ENCODE data around the gene SCN5A. TPM values are rescaled to one million over a fixed set of nuclear protein-coding genes. Genes with fewer than 3 reads are reported as not detected.

The SCN5A gene
- total RNA-seq, 1 donor from 2014 or later, result 0.58 TPM

DNA sequence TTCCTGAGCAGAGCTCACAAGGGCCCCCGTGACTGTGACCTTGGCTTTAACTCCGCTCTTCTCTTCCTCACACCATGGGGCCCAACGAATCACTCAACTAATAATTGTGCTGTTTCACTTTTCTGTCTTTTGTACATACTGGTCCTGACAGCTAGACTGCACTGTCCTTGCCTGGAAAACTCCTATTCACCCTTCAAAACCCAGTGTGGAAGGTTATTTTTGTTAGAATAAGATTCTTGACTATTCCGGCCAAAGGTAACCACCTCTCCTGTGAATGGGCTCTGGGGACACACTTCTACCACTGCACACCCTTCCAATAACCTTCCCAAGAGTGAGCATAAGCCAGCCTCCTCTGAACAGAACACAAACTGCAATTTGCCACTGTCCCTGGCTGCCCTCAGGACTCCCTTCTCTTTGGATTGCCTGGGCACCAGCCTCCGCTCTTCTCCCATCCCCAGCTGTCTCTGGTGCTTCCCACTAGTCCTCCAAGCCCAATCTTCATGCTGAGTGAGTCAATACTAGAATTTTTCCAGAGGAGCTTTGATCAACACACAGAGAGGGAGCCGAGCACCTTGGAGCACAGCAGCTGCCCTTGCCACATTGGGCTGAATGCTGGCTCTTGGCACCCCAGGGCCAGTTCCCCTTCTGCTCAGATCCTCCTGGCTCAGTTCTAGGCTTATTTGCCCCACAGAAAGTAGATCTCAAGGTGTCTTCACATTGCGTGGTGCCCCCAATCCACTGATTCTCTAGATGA, 2.1 kb downstream of the SCN5A start:
- DNase-seq (ENCODE audit: low spot score), result peak; percentile 81

DNA sequence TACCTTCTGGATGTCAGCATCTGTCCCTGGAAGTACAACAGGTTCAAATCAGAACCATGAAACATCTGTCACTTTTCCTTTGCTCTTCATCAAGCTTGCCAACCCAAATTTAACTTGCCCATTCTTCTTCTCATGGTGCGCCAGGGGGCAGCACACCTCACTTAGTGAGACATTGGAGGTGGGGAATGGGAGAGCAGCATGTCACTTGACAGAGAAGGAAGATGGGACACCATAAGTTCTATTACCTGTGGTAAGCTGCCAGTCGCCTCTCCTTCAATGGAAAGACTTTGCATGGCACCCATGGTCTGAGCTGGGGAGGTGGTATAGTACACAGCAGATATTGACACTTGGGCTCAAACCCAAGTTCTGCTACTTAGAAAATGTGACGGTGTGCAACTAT, 2.9 kb downstream of the SCN5A start:
- peak; percentile 12 for DNase-seq (ENCODE audit: low spot score)

DNA sequence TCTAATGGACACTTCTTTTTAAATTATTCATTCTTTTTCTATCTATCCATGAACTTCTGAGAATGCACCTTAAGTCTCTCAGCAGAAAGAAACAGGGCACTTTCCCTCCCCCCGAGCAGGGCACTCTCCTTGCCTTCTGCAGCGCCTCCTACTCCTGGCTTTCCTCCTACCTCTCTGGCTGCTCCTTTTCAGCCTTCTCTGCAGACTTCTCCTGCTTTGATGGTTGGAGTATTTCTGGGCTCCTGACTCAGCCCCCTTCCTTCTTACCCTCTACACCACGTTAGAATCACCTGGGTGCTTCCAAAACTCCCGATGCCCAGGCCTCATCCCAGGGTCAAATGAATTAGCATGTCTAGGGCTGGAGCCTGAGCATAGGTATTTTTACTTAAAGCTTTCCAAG, 3.4 kb downstream of the SCN5A start:
- DNase-seq (ENCODE audit: low spot score), result peak; percentile 6

DNA sequence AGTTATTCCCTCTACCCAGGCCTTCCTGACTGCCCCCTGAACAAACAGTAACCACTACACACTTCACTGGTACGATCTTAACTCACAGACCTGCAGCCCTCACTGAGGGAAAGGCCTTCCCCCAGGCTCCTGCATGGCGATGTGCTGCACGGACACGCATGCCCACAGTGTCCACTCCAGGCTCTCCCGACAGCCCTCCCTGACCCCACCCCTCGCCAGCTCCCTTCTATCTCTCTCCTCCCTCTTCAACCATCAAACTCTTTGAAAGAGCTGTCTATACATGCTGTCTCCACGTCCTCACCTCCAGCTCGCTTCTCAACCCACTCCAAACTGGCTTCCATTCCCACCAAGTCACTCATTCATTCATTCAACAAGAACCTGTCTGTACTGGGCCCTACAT, 3.9 kb downstream of the SCN5A start:
- DNase-seq (ENCODE audit: low spot score), result peak; percentile 81

DNA sequence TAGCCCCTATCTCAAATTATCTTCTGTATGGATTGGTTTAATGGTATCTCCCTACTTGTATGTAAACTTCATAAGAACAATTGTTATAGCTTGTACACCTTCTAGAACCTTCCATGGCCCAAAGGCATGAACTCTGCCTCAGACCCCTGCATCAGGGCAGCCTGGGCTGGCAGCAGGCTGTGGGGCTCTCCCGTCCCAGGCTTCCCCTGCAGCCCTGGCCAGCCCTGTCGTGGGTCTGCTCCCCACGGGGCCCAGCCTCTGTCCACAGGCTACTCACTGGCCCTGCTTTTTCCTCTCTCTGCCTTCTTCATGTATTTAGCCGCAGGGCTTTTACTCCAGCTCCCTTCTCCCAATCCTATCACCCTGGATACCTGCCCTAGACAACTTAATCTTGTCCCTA, 4.4 kb downstream of the SCN5A start:
- DNase-seq (ENCODE audit: low spot score), result peak; percentile 47

DNA sequence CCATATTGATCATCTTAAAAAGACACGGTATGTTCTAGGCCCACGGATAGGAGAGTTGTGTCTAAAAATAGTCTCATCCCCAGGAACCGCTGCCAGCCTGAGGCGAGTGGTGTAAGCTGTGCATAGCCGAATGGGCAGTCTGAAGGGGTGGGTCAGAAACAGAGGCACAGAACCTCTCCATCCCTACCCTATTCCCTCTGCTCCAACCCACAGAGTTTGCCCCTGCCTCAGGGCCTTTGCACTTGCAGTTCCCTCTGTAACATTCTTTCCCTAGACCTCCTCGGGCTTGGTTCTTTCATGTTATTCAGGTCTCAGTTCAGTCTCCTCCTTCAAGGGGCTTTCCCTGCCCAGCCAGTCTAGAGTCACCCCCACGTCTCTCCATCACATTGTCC, 4.8 kb downstream of the SCN5A start:
- no peak for DNase-seq (ENCODE audit: low spot score)

DNA sequence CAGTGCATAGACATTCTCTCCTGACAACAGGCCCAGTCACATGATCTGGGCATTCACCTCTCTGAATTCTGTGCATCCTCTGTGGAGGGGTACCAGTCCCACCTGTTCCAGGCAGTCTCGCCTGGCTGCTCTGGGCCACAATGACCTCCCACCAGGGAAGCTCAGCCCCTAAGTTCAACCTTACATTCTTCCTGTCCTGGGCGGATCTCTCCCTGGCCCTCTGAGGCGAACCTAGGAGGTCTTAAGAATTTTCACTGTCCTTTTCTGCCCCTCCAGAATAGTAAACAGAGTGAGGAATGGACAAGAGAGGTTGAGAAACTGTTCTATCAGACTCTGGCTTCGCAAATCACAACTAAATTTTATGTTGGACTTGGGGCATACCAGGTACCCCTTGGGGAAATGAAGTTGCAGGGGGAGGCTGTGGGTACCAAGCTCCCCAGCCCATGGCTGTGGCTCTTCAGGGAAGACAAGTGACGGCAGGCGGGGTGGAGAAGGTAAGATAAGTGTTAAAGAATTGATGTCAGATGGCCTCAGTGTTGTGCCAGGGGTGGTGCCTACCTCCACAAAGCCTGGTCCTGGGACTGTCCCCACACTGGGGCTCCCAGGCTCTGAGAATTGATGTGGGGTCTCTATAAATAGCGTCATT, 5.3 kb downstream of the SCN5A start:
- DNase-seq (ENCODE audit: low spot score), result peak; percentile 35

DNA sequence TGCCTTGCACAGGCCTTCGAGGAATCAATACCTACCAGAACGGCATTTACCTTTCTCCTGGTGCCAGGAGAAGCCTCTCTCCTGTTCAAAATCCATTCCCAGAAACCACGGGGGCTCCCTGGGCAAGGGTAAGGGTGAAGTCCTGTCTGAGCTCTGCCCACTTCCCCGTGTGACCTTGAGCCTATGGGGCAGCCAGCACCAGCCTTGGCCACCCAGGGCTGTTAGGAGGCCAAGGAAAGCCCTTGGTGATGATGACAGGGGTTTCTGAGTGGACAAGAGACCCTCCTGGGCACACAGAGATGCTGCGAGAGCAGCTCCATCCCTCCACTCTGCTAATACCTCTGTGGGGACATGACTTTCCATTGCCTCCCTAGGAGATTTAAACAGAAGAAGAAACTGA, 5.9 kb downstream of the SCN5A start:
- DNase-seq (ENCODE audit: low spot score), result peak; percentile 53

DNA sequence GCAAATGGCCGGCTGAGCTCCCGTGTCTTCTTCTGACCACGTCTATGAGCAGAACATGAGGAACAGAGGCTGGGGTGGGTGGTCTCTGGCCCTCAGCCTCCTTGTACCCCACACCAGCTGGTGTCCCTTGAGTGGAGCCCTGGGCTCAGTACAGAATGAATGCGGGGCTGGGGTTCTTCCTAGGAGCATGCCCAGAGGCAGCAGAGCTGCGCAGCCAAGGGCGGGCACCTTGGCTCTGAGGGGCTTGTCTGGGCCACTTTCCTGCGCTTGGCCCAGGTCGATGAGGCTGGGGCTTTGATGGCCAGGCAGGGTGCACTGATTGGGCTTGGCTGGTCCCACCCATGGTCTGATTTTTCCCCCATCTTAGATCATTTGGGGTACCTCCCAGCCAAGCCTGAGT, 6.4 kb downstream of the SCN5A start:
- DNase-seq (ENCODE audit: low spot score), result peak; percentile 74

DNA sequence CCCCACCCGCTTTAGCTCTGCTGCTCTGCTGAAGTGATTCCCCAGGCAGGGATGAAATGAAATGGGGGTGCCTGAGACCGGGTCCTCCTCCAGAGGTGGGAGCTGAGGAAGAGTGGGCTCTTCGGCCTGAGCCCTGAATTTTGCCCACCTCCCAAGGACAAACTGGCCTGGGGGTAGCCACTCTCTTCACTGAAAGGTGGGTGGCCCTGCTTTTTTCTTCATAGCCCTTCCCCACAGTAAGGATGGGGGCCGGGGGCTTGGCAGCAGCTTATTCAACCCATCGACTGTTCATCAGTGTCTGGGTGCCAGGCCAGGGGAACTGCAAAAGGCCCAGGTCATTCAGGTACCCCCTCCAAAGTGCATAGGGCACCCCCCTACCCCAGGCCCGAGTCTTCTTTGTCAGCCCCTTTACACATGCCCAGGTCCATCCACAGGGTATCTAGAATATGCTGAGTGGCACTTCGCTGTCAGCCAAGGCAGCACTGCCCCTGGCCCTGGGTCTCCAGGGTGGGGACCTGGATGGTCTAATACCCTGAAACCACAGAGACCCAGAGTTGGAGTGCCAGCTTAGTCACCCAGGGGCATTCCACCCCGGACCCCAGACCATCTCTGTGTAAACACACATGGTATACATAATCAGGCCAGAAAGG, 7.9 kb downstream of the SCN5A start:
- peak; percentile 73 for DNase-seq (ENCODE audit: low spot score)

DNA sequence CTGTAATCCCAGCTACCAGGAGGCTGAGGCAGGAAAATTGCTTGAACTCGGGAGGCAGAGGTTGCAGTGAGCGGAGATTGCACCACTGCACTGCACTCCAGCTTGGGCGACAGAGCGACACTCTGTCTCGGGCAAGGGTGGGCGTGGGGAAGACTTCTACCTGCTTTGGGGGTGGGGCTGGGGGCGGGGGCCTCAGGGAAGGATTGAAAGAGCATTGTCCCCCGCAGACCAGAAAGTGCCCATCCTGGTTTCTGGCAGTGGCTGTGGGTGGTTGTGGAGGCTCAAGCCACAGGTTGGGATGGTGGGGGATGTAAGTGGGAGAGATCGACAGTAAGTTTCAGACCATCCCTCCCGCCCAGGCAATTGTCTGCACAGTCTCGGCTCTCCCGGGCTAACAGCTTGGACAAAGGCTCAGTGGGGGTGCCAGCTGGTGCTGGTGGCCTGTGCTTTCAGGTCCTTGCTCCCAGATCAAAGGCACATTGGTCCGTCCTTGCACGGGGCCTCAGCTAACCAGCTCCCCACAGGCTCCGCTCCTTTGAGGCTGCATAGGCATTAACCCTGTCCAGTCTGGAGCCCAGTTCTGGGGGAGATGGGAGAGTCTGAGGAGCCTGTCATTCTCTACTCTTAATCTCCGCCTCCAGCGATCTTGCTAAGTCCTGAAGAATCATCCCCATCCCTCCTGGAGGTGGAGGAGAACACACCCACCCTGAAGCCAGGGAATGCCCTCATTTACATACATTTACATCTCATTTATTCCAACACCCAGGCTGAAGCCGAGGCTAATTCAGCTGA, 8.6 kb downstream of the SCN5A start:
- peak; percentile 72 for DNase-seq (ENCODE audit: low spot score)

DNA sequence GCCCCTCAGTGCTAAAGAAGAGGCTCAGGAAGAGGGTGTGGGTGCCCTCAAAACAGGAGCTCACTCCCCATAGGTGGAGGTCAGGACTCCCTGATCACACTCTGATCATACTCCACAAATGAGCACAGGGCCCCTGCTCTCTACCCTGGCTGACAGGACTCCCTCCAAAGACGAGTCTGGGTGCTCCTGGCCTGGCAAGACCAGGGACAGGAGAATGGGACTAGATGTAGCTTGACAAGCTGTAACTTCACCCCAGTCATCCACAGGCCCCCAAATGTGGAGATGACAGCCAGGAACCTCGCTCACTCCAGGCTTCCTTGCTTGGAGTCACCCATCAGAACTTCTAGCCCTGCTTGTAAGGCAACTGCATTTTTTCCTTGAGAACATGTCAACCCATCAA, 11.1 kb downstream of the SCN5A start:
- DNase-seq (ENCODE audit: low spot score), result no peak

DNA sequence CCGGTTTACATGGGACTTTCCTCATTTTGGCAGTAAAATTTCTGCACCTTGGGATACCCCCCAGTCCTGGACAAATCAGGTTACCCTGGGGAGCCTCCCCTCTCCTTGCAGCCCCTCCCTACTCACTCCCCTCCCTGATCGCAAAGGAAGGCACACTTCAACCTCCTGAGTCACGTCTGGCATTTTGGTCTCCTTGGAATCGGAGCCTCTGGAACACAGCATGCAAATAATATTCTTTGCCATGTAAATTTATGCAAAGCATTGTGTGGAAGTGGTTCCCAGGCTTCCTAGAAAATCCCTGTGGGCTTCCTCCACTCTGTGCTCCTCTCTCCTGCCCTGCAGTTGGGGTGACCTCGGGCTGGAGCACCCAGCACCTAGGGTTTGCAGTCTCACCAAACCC, 11.6 kb downstream of the SCN5A start:
- no peak for DNase-seq (ENCODE audit: low spot score)

DNA sequence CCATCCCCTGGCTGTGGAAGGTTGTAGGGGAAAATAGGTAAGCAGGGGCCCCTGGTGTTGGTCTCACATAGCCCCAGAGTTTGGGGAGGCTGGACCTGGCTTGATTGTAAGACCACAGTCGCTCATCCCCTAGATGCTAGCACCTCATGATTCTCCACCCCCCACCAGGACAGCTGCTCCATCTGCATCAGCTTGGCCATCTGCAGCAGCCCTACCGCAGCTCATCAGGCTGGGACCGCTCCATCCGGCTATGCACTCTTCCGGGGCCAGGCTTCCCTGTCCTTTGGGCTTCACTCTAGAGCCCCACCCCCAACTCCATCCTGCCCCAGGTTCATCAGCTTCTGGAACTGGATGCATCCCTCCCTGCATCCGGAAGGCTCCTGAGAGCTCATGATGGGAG, 12.6 kb downstream of the SCN5A start:
- DNase-seq (ENCODE audit: low spot score), result no peak

DNA sequence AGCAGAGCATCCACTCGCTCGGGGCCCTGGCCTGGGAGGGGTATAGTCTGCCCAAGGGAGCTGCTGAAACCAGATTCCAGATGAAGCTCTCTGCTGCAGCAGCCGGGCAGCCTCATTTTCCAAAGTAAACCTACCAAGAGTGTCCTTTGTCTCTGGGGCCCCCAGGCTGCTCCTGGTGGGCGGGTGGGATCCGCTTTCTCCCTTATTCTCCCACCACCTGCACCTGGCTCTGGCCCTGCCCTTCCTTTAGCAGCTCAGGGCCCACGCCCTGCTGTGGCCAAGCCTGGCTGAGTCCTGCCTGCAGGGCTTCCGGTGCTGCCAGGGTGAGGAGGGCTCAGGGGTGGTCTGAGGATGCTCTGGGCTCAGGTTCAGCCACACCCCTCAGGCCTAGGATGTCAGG, 13.0 kb downstream of the SCN5A start:
- no peak for DNase-seq (ENCODE audit: low spot score)

DNA sequence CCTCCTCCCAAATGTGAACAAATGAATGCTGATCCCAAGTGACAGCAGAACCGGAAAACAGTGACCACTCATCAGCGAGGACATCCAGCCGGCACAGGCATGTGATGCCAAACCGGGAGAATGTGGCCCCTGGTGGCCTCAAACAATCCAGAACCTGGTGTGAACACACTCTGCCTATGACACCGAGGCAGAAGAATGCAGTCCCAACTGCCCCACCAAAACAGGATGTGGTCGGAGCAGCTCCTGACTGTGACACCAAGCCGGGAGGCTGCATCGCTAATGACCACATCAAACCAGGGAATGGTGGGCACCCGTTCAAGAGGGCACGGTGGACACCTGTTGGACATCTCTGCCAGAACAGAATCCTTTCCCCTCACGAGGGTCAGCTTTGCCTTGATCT, 15.4 kb downstream of the SCN5A start:
- DNase-seq (ENCODE audit: low spot score), result no peak

DNA sequence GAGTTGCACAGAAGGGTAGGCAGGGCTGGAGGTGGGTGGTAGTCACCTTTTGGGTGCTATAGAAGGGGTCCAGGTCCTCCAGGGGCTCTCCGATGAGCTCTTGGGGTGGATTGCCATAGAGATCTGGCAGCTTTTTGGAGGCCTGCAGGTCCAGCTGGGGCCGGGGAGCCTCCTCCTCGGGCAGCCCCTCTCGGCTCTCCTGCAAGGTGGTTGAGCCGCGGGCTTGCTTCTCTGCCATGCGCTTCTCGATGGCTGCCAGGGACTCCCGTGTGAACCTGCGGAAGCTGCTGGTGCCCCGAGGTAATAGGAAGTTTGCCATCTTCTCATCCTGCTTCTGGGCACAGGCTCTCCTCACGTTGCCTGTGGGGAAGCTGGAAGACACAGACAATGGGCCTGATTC, 16.5 kb downstream of the SCN5A start:
- DNase-seq (ENCODE audit: low spot score), result no peak

DNA sequence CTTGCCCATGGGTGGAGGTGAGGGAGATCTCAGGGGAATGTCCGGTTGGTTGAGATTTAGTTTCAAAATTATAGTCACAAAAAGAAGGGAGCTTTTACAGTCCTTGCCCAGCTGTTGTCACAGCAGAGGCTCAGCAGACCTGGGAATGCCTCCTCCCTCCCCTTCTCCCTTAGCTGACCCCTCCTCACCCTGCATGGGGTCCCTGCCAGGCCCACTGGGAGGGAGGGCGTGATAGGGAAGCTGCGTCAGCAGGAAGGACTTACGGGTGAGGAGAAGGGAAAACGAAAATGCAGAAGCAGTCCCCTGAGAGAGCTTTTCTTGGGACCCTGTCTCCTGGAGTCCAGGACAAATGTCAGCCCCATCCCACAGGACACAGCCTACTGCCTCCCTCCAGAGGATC, 18.9 kb downstream of the SCN5A start:
- no peak for DNase-seq (ENCODE audit: low spot score)

DNA sequence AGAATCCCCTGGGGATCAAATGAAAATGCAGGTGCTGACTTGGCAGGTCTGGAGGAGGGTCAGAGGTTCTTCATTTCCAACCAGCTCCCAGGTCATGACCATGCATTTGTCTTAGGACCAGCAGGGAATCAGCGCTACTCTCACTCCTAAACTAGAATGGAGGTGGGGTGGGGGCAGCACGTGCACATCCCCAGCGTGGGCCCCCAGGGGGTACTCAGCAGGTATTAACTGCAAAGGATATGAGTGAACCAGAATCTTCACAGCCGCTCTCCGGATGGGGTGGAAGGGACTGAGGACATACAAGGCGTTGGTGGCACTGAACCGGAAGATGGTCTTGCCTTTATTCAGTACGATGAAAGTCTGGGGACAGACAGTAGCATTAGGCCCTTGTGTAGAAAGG, 19.4 kb downstream of the SCN5A start:
- no peak for DNase-seq (ENCODE audit: low spot score)

DNA sequence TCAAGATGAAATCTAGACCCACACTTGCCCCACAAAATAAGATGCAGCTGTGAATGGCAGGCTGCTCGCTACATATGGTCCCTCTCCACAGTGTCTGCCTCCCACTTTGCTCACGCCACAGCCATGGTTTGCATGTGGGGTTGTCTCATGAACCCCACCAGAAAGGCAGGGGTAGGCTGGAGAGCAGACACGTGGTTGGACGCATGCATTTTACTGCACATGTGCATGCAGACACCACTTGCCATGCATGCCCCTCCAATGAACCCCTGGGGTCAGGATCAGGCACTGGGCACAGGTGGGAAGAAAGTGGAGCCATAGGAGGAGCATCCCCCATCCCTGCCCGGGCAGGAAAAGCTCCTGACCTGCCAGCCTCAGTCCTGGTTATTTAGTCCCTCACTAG, 20.7 kb downstream of the SCN5A start:
- no peak for DNase-seq (ENCODE audit: low spot score)

DNA sequence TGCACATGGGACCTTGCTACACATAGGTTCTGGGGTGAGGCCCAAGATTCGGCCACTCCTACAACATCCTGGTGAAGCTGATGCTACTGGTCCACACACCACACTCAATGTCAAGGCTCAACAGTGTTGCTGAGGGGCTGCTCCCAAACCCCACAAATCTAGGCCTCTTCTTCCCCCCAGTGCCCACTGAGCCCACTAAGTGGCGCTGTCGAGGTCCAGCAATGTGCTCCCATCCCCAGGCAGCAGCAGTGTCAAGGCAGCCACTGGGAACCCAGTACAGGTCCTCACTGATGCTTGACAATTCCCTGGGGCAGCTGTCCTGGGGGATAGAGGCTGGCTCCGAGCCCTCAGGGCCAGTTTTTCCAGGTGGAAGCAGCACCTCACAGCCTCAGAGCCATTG, 21.5 kb downstream of the SCN5A start:
- no peak for DNase-seq (ENCODE audit: low spot score)

DNA sequence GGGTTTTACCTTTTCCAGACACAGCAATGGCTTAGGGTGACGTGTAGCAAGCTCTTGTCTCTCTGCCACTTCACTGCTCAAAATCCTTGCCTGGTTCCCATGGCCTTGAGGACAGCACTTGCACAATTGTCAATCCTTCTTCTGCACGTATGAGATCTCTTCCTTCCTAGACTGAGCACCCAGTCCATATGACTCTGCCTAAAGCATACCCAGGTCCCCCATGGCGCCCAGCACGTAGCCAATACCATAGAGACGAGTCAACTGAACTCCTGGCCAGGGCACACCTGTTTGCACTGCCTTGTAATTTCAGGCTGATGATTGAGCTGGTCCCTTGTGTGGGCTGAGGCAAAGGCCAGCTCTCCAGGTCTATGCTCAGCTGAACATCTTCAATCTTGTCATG, 23.3 kb downstream of the SCN5A start:
- no peak for DNase-seq (ENCODE audit: low spot score)
